ENCODE results near the gene MGAT3.

MGAT3 gene

DNA sequence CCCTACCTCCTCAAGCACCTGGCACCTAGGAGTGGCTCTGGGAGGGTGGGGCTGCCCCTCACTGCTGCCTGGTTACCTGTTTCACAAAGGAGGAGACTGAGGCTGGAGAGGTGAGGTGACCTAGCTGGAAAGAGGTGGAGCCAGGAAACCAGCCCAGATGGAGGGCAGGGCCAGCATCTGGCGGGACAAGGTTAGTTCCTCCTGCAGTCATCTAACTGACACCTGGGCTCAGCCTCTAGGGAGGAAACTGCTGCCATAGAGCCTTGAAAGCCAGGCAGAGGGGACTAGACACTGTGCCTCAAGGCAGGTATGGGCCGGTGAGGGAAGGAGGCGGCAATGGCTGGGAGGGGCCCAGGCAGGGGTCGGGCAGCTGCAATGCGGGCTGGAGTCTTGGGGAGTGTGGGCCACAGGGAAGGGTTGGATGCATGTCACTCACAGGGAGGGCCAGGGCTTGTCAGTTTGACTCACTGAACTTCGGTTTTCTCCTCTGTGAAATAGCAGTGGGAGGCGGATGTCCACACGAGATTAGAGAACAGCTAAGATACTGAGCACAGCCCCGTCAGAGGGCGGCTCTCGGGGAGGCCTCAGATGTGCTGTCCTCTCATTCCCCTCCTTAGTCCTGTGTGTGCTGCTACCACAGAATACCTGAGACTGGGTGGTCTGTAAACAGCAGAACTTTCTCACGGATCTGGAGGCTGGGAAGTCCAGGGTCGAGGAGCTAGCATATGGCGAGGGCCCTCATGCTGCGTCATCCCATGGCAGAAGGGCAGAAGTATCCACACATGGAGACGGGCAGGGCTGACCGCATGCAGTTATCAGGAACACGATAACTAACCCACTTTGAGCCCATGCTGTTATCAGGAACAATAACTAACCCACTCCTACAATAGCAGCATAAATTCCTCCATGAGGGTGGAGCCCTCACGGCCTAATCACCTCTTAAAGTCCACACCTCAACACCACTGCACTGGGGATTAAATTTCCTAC, 16.1 kb downstream of the MGAT3 start:
- DNase-seq = peak in 1 of 14 donors; percentile 27

- DNase-seq = no peak
Measured at GRCh38 chr22:39473851-39474250, 17.0 kb downstream of the MGAT3 start.

GRCh38 chr22:39474351-39475111, 17.7 kb downstream of the MGAT3 start:
- DNase-seq = no peak

DNA sequence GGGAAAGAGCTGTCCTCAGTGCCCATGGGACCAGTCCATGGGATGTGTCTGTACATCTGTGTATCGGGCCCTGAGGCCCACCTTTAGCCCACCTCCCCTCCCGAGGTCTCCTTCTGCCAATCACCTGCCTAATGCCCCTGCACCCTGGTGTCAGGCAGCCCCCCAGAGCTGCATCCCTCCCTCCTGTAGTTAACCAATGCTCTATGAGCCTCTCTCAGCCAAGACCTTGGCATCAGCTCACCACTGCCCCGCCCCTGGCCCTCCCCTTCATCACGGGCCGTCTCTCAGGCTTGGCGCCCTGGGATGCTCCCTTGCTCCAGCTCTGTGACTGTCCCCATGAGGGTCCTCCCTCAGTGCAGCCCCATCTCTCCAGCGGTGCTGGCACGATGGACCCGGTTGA, 18.5 kb downstream of the MGAT3 start:
- DNase-seq = peak in 4 of 14 donors; percentile 25 to 41 (median 40)

DNA sequence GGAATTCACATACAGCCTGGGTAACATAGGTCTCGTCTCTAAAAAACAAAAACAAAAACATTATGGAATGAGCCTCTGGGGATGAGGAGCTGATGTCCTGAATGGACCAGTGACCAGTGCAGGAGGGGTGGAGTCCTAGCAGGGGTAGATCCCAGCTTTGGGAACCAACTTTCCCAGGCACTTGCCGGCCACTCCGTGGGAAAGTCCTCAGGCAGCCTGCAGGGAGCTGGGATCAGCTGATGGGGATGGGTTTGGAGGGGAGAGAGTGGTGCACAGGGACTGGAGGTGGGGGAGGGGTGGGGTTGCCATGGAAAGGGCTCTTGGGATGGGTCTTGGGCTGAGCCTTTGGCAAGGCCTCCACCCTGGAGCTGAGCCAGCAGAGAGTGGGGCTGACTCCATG, 19.1 kb downstream of the MGAT3 start:
- DNase-seq = peak in 1 of 14 donors; percentile 21

DNA sequence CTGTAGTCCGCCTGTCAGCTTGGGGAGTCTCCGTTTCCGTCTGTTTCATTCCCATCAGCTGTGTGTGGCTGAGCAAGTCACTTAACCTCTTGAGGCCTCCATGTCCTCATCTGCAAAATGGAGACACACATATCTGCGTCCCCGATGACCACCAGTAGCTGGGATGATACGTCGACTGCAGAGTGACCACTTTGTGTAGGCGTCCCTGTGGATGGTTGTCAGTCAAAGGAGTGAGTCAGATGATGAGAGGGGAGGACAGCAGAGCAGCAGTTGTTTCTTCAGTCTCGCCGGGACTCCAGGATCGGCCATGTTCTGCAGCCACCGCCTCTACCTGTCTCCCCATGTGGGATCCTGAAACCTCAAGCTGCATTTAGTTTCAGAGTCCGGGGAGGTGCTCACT, 19.9 kb downstream of the MGAT3 start:
- DNase-seq = no peak

DNA sequence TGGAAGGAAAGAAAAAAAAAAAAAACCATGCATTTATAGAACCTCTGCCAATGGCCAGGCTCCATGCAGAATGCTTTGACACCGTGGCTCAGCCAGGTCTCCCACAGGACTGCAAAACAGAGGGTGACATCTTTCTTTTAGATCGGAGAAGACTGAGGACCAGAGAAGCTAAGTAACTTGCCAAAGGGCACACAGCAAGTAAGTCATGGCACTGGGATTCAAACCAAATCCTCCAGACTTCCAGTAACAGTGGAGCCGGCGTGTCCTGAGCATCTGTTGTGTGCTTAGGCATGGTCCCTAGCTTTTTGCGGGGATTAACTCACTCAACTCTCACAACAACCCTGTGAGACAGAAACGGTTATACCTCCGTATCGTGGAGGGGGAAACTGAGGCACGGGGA, 20.7 kb downstream of the MGAT3 start:
- no peak for DNase-seq

GRCh38 chr22:39478441-39478850, 21.6 kb downstream of the MGAT3 start:
- no peak for DNase-seq

DNA sequence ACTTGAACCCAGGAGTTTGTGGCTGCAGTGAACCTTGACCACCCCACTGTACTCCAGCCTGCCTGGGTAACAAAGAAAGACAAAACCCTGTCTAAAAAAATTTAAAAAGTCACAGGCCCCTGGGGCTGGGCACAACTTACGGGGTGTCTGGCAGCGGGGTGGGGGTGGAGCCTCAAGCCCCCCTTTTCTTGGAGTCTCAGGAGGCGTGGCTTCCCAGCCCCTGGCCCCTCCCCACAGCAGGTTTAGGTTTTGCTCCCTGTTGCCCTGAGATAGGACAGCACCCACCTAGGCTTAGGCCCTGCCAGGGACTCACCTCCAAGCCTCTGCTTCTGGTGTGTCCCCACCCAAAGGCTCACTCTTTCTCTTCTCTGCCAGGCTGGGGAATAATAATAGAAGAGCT, 22.4 kb downstream of the MGAT3 start:
- DNase-seq = no peak

DNA sequence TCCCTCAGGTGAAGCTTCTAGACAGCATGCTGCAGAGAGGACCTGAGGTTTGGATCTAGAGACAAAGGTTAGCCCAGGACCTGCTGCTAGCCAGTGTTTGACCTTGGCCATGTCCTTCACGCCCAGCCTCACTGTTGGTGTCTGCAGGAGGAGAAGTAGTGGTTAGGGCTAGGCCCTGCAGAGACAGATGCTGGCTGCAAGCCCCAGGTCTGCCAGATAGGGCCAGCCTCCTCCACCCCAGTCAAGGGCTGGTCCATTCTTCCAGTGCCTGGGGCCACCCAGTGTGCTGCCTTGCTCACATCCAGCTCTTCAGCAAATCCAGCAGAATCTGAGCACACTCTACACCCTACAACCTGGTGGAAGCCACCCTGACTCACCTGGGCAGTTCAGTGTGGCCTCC, 23.7 kb downstream of the MGAT3 start:
- DNase-seq = no peak

GRCh38 chr22:39481054-39481453, 24.2 kb downstream of the MGAT3 start:
- DNase-seq = peak in 4 of 14 donors; percentile 28 to 79 (median 34)

DNA sequence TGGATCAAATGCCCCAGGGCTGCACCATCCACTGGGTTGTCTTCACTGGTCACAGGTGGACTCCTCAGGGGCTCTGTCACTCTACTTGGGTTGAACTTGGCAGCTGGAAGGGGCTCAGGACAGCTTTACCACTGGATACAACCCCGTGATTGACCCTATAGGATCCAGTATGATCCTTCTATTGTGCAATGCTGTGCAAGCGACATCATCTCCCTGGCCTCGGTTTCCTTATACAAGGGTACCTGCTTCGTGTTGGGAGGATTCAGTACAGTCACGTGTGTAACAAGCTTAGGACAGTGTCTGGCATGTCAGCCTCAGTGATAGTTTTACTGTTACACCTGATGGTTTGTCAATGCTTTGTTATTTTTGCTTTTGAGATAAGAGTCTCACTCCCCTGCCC, 24.8 kb downstream of the MGAT3 start:
- no peak for DNase-seq

GRCh38 chr22:39482768-39483167, 26.0 kb downstream of the MGAT3 start:
- no peak for DNase-seq

- DNase-seq = peak in 3 of 14 donors; percentile 31 to 71 (median 37)
Measured at GRCh38 chr22:39486951-39487825, 30.4 kb downstream of the MGAT3 start.

DNA sequence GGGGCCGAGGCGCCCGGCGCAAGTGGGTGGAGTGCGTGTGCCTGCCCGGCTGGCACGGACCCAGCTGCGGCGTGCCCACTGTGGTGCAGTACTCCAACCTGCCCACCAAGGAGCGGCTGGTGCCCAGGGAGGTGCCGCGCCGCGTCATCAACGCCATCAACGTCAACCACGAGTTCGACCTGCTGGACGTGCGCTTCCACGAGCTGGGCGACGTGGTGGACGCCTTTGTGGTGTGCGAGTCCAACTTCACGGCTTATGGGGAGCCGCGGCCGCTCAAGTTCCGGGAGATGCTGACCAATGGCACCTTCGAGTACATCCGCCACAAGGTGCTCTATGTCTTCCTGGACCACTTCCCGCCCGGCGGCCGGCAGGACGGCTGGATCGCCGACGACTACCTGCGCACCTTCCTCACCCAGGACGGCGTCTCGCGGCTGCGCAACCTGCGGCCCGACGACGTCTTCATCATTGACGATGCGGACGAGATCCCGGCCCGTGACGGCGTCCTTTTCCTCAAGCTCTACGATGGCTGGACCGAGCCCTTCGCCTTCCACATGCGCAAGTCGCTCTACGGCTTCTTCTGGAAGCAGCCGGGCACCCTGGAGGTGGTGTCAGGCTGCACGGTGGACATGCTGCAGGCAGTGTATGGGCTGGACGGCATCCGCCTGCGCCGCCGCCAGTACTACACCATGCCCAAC, 31.2 kb downstream of the MGAT3 start:
- DNase-seq = no peak

- no peak for DNase-seq
Measured at GRCh38 chr22:39488563-39489083, 31.8 kb downstream of the MGAT3 start.

- no peak for DNase-seq
Measured at GRCh38 chr22:39489094-39490068, 32.6 kb downstream of the MGAT3 start.

DNA sequence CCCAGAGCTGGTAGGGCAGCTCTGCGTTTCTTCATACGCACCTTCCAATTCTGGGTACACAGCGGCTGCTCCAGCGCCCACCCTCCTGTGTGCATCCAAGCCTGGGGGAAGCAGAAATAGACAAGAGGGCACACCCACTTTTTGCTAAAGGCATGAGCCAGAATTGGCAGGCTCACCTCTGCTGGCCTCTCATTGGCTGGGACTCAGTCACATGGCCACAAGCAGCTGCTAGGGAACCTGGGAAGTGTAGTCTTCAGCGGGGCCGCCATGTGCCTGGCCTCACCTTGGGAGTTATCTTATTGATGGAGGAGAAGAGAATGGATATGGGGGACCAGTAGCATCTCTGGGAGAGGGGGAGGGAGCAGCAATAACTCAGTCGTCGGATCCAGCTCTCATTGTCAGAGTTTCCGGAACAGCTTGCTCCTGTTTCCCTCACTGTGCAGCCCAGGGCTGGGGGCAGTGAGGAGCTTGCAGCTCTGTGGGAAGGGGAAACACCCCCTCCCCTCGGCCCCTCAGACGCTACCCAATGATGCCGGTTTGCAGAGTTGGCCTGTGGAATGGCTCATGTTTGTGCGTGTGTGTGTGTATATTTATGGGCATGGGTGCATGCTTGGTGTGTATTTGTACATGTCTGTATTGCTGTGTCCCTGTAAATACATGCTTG, 33.5 kb downstream of the MGAT3 start:
- peak in 11 of 14 donors; percentile 25 to 81 (median 58) for DNase-seq

GRCh38 chr22:39490966-39491680, 34.3 kb downstream of the MGAT3 start:
- no peak for DNase-seq

All from C1 segment of cervical spinal cord (tissue), 14 donors.